Trophoblast cell (in vitro differentiated cells and primary cell): Measurements from ENCODE around the gene C5AR2.

ENCODE experiments used
- DNase-seq, 2 donors: peaks; one replicate each; pipeline ENCODE4 v3.0.0-alpha.2; 2016
- H2AFZ ChIP-seq: 2 replicates; pipeline ENCODE4 v1.6.1; 2013; ENCODE audit warnings: low read length, moderate library complexity, mild to moderate bottlenecking; ENCODE audit not compliant: insufficient read depth, poor library complexity
- H2AK5ac ChIP-seq: 2 replicates; pipeline ENCODE4 v1.6.1; 2013; ENCODE audit warnings: mild to moderate bottlenecking, low read length
- H2BK120ac ChIP-seq: 2 replicates; pipeline ENCODE4 v1.6.1; 2013; ENCODE audit warnings: low read length, mild to moderate bottlenecking, moderate library complexity; ENCODE audit not compliant: insufficient read depth, poor library complexity
- H2BK12ac ChIP-seq: 2 replicates; pipeline ENCODE4 v1.6.1; 2013; ENCODE audit warnings: mild to moderate bottlenecking, low read length, moderate library complexity
- H2BK5ac ChIP-seq: 2 replicates; pipeline ENCODE4 v1.6.1; 2013; ENCODE audit warnings: low read length, low read depth, moderate library complexity, mild to moderate bottlenecking; ENCODE audit not compliant: poor library complexity
- H3K14ac ChIP-seq: 2 replicates; pipeline ENCODE4 v1.6.1; 2013; ENCODE audit warnings: mild to moderate bottlenecking, low read length
- H3K18ac ChIP-seq: 2 replicates; pipeline ENCODE4 v1.6.1; 2013; ENCODE audit warnings: mild to moderate bottlenecking, low read length
- H3K23ac ChIP-seq: 2 replicates; pipeline ENCODE4 v1.6.1; 2013; ENCODE audit warnings: low read length
- H3K27ac ChIP-seq: 2 replicates; pipeline ENCODE4 v1.5.1; 2013; ENCODE audit warnings: low read depth, mild to moderate bottlenecking, inconsistent platforms, low read length, moderate library complexity
- H3K27me3 ChIP-seq: 2 replicates; pipeline ENCODE4 v1.6.1; 2013; ENCODE audit warnings: inconsistent platforms, mild to moderate bottlenecking, low read length, moderate library complexity; ENCODE audit not compliant: insufficient read depth
- H3K36me3 ChIP-seq, 2 experiments: 1 replicate in 1 of 2; 2 replicates in 1 of 2; pipeline ENCODE4 v1.6.1; 2013; ENCODE audit warnings: low read length in 2 of 2, mild to moderate bottlenecking in 2 of 2, moderate library complexity in 1 of 2; ENCODE audit not compliant: insufficient read depth in 2 of 2, control insufficient read depth in 1 of 2
- H3K4ac ChIP-seq: 2 replicates; pipeline ENCODE4 v1.6.1; 2013; ENCODE audit warnings: low read depth, mild to moderate bottlenecking, low read length, moderate library complexity
- H3K4me1 ChIP-seq, 2 experiments: 1 replicate in 1 of 2; 2 replicates in 1 of 2; pipeline ENCODE4 v1.6.1; 2013; ENCODE audit warnings: low read length in 2 of 2, mild to moderate bottlenecking in 2 of 2, moderate library complexity in 1 of 2; ENCODE audit not compliant: insufficient read depth in 2 of 2, control insufficient read depth in 1 of 2
- H3K4me2 ChIP-seq: 2 replicates; pipeline ENCODE4 v1.6.1; 2013; ENCODE audit warnings: inconsistent platforms, mild to moderate bottlenecking, low read length, moderate library complexity
- H3K4me3 ChIP-seq: 2 replicates; pipeline ENCODE4 v1.5.1; 2013; ENCODE audit warnings: mild to moderate bottlenecking, low read depth, low read length, inconsistent platforms
- H3K79me1 ChIP-seq: one replicate; pipeline ENCODE4 v1.6.1; 2013; ENCODE audit warnings: low read length
- H3K79me2 ChIP-seq: 2 replicates; pipeline ENCODE4 v1.6.1; 2013; ENCODE audit warnings: low read length, mild to moderate bottlenecking; ENCODE audit not compliant: control insufficient read depth, insufficient read depth, poor library complexity
- H3K9ac ChIP-seq: 2 replicates; pipeline ENCODE4 v1.6.1; 2013; ENCODE audit warnings: mild to moderate bottlenecking, low read length
- H3K9me3 ChIP-seq: 2 replicates; pipeline ENCODE4 v1.6.1; 2013; ENCODE audit warnings: low read depth, mild to moderate bottlenecking, control low read depth, inconsistent platforms, low read length; ENCODE audit not compliant: insufficient read depth
- H4K12ac ChIP-seq: 2 replicates; pipeline ENCODE4 v1.6.1; 2013; ENCODE audit warnings: low read depth, mild to moderate bottlenecking, low read length, moderate library complexity
- H4K8ac ChIP-seq: 2 replicates; pipeline ENCODE4 v1.6.1; 2013; ENCODE audit warnings: low read depth, mild to moderate bottlenecking, low read length, moderate library complexity
- H4K91ac ChIP-seq: one replicate; pipeline ENCODE4 v1.6.1; 2013; ENCODE audit warnings: low read depth, mild to moderate bottlenecking, low read length, moderate library complexity
- WGBS: extraction: QIAGEN DNeasy Blood & Tissue Kit; methylation state at CpG from one replicate; pipeline ENCODE4 v1.1.7; 2013; ENCODE audit warnings: missing lambda C conversion rate; ENCODE audit not compliant: insufficient read length, insufficient coverage; ENCODE audit errors: extremely low coverage; 5-methylcytosine and 5-hydroxymethylcytosine counted together

C5AR2 gene

DNA sequence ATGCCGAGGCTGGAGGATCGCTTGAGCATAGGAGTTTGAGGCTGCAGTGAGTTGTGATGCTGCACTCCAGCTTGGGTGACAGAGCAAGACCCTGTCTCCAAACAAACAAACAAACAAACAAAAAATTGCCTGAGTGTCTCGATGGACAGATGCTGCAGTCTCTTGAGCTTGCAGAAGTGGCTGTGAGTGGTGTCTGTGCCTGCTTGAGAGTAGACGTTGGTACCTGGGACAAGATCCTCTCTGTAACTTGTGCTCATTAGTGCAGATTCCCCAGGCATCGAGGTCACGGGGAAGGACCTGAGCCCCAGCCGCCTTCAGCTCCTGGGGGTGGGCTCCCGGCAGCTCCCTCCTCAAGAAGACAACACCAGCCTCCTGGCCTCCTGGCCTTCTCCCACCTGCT is 8.6 kb upstream of the C5AR2 start:
- Histone ChIP-seq H3K27me3 (no peaks in the 10 kb centered on the region), H2BK120ac (no peak overlapping the region), H3K23ac (no peak overlapping the region), H3K79me2 (no peaks in the 10 kb centered on the region), H3K4ac (no peak overlapping the region), H3K27ac (no peak overlapping the region), H3K79me1 (no peaks in the 10 kb centered on the region), H2AK5ac (no peak overlapping the region), H4K91ac (no peak overlapping the region), H3K4me2 (no peak overlapping the region), H3K9ac (no peak overlapping the region), H2BK12ac (no peak overlapping the region), H4K12ac (no peak overlapping the region), H3K36me3 (no peaks in the 10 kb centered on the region), H3K4me3 (no peak overlapping the region), H2BK5ac (no peak overlapping the region), H4K8ac (no peak overlapping the region), H3K9me3 (peaks cover 5% of the 10 kb centered on the region), H3K4me1 (no peaks in the 10 kb centered on the region), H3K14ac (no peak overlapping the region), H3K18ac (no peak overlapping the region), H2AFZ (no peak overlapping the region)
- DNase-seq = no peak
- WGBS = no CpG with 5 or more reads among the region's 8 CpGs

DNA sequence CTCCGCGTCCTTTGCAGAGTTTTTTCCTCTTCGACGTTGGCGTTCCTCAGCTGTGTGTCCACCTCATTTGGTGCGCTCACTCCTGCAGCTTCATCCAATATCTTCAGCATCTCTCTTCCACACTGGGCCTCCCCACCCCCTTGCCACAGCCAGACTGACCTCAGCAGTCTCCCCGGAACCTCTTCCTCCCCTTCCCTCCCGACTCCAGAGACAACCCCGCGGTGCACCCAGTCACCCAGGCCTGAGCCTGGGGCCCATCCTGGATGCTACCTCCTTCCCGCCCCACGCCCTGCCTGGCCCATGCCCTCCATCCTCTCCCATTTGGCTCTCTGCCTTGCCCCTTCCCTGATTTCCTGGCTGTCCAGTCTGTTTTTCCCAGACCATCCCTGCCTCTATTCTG is 8.1 kb upstream of the C5AR2 start:
- Histone ChIP-seq H3K4me2 (no peak overlapping the region), H2BK5ac (no peak overlapping the region), H3K4me1 (no peaks in the 10 kb centered on the region), H3K9me3 (peaks cover 5% of the 10 kb centered on the region), H3K36me3 (no peaks in the 10 kb centered on the region), H2AK5ac (no peak overlapping the region), H3K27ac (no peak overlapping the region), H3K18ac (no peak overlapping the region), H2AFZ (no peak overlapping the region), H3K14ac (no peak overlapping the region), H3K9ac (no peak overlapping the region), H3K4me3 (no peak overlapping the region), H3K23ac (no peak overlapping the region), H2BK120ac (no peak overlapping the region), H4K12ac (no peak overlapping the region), H4K91ac (no peak overlapping the region), H3K4ac (no peak overlapping the region), H2BK12ac (no peak overlapping the region), H3K27me3 (no peaks in the 10 kb centered on the region), H3K79me1 (no peaks in the 10 kb centered on the region), H4K8ac (no peak overlapping the region), H3K79me2 (no peaks in the 10 kb centered on the region)
- WGBS = no CpG with 5 or more reads among the region's 12 CpGs
- no peak for DNase-seq

DNA sequence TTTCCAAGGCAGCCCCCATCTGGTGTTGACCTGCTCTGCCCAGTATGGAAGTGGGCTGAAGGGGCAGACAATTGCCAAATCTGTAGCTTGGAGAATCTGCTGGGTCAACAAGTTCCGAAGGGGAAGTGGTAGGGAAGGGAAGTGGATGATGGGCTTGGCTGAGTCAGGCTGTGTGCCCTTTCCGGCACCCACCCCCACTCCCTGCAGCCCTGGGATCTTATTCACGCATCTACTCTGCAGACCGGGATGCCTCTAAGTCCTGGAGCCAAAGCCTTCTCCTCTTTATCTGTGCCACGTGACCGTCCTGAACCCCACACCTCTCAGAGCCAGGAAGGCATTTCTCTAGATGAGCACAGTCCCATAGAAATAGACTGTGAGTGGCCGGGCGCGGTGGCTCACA is 7.5 kb upstream of the C5AR2 start:
- no peak overlapping the region for H4K91ac ChIP-seq
- H3K36me3 ChIP-seq = no peaks in the 10 kb centered on the region
- WGBS = no CpG with 5 or more reads among the region's 9 CpGs
- H4K8ac ChIP-seq = no peak overlapping the region
- H3K4me1 ChIP-seq = no peaks in the 10 kb centered on the region
- no peak overlapping the region for H3K23ac ChIP-seq
- H3K27me3 ChIP-seq = no peaks in the 10 kb centered on the region
- no peak overlapping the region for H2BK120ac ChIP-seq
- no peak overlapping the region for H2AFZ ChIP-seq
- H3K4me2 ChIP-seq = no peak overlapping the region
- no peak overlapping the region for H3K4ac ChIP-seq
- no peak overlapping the region for H2AK5ac ChIP-seq
- H3K18ac ChIP-seq = no peak overlapping the region
- no peak overlapping the region for H4K12ac ChIP-seq
- no peak overlapping the region for H3K9ac ChIP-seq
- no peak overlapping the region for H2BK12ac ChIP-seq
- H3K14ac ChIP-seq = no peak overlapping the region
- no peaks in the 10 kb centered on the region for H3K79me1 ChIP-seq
- H3K9me3 ChIP-seq = peaks cover 5% of the 10 kb centered on the region
- DNase-seq = no peak
- no peak overlapping the region for H3K4me3 ChIP-seq
- no peak overlapping the region for H3K27ac ChIP-seq
- H2BK5ac ChIP-seq = no peak overlapping the region
- no peaks in the 10 kb centered on the region for H3K79me2 ChIP-seq

DNA sequence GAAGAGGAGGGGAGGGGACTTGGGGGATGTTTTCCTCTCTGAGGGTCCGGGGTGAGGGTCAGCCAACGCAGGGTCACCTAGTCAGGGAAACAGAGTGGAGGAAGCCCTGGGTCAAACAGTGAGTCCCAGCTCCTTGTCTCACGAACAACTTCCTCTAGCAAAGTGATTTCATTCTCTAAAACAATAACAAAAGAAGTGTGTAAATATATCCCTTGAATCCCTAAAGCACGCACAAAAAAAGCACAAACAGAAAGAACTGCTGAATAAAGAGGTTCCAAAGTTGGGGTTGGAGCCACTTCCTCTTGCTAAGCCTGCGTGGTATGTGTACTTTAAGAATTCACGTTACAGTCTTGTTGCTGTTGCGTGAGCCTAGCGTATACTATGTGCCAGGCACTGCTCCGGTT is 1.5 kb upstream of the C5AR2 start:
- Histone ChIP-seq H2AFZ (no peak overlapping the region), H3K9ac (no peak overlapping the region), H4K12ac (no peak overlapping the region), H3K79me1 (no peaks in the 10 kb centered on the region), H2BK120ac (no peak overlapping the region), H2BK5ac (no peak overlapping the region), H3K36me3 (no peaks in the 10 kb centered on the region), H2BK12ac (no peak overlapping the region), H3K4me3 (no peak overlapping the region), H3K79me2 (no peaks in the 10 kb centered on the region), H3K9me3 (no peaks in the 10 kb centered on the region), H3K23ac (no peak overlapping the region), H3K4ac (no peak overlapping the region), H3K4me2 (no peak overlapping the region), H3K14ac (no peak overlapping the region), H4K8ac (no peak overlapping the region), H2AK5ac (no peak overlapping the region), H3K18ac (no peak overlapping the region), H3K4me1 (no peaks in the 10 kb centered on the region), H3K27ac (no peak overlapping the region), H3K27me3 (no peaks in the 10 kb centered on the region), H4K91ac (no peak overlapping the region)
- WGBS = no CpG with 5 or more reads among the region's 9 CpGs
- peak in 1 of 2 donors; percentile 32 for DNase-seq
